HG02588 (cell line): ENCODE results near the gene F2R.
"Not testable (repeated sequence)": the region's sequence is repeated elsewhere in the genome, so short reads cannot be mapped to it uniquely, and the experiment has no call there.

ENCODE experiments used
- ATAC-seq: cut with Tn5 transposase; IDR thresholded peaks from one replicate; pipeline ENCODE4 v1.9.1; 2021; ENCODE audit warnings: mild to moderate bottlenecking, moderate library complexity; ENCODE audit not compliant: unreplicated experiment

Gene F2R

GRCh38 chr5:76717222-76718083 is 1.5 kb downstream of the F2R start:
- no peak for ATAC-seq

- ATAC-seq = no peak
Observed at GRCh38 chr5:76718381-76718832, 2.5 kb downstream of the F2R start.

GRCh38 chr5:76718880-76719279 is 3.0 kb downstream of the F2R start:
- no peak for ATAC-seq

- ATAC-seq = peak; percentile 94
Observed at GRCh38 chr5:76720988-76721569, 5.2 kb downstream of the F2R start.

- ATAC-seq = no peak
Observed at GRCh38 chr5:76723266-76723665, 7.3 kb downstream of the F2R start.

GRCh38 chr5:76723906-76724305 is 8.0 kb downstream of the F2R start:
- no peak for ATAC-seq

GRCh38 chr5:76724871-76725270 is 8.9 kb downstream of the F2R start:
- ATAC-seq = no peak

- no peak for ATAC-seq
Observed at GRCh38 chr5:76728965-76729364, 13.0 kb downstream of the F2R start.

- ATAC-seq = no peak
Observed at GRCh38 chr5:76729373-76730290, 13.7 kb downstream of the F2R start.

GRCh38 chr5:76732405-76733048 is 16.6 kb downstream of the F2R start:
- no peak for ATAC-seq

- peak; percentile 76 for ATAC-seq
Observed at GRCh38 chr5:76733049-76733417, 17.1 kb downstream of the F2R start.

GRCh38 chr5:76735762-76736545 is 20.0 kb downstream of the F2R start:
- no peak for ATAC-seq

- no peak for ATAC-seq
Observed at GRCh38 chr5:76736679-76737556, 21.0 kb downstream of the F2R start.

GRCh38 chr5:76737846-76738245 is 21.9 kb downstream of the F2R start:
- ATAC-seq = no peak

- ATAC-seq = not testable (repeated sequence)
Observed at GRCh38 chr5:76741506-76741905, 25.6 kb downstream of the F2R start.

- ATAC-seq = no peak
Observed at GRCh38 chr5:76742583-76742982, 26.7 kb downstream of the F2R start.

GRCh38 chr5:76744632-76745031 is 28.7 kb downstream of the F2R start:
- no peak for ATAC-seq

- no peak for ATAC-seq
Observed at GRCh38 chr5:76745670-76746069, 29.7 kb downstream of the F2R start.

GRCh38 chr5:76746677-76747076 is 30.8 kb downstream of the F2R start:
- no peak for ATAC-seq
